Measurements from ENCODE around the gene LIMK2.
A peak's percentile ranks its signal among the peaks of the same experiment; 100 is the strongest.

Gene LIMK2

DNA sequence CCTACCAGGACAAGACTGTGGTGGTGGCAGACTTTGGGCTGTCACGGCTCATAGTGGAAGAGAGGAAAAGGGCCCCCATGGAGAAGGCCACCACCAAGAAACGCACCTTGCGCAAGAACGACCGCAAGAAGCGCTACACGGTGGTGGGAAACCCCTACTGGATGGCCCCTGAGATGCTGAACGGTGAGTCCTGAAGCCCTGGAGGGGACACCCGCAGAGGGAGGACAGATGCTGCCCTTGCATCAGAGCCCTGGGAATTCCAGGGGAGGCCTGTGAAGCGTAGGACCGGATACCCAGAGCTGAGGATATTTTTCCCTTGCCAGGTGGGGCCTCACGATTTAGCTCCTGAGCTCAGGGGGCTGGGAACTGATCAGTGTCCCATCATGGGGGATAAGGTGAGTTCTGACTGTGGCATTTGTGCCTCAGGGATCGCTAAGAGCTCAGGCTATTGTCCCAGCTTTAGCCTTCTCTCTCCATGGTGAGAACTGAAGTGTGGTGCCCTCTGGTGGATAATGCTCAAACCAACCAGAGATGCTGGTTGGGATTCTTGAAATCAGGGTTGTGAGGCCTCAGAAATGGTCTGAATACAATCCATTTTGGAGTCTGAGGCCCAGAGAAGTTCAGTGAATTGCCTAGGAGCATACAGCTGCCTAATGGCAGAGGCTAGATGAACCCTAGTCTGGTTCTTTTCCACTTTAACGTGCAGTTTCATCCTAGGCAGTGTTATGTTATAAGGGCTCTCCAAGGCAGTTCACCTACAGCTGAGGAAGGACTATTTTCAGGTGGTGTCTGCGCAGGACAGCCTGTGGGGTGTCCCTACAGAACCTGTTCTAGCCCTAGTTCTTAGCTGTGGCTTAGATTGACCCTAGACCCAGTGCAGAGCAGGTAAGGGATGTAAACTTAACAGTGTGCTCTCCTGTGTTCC lies 60.7 kb downstream of the LIMK2 start:
- peak; percentile 52 for DNase-seq (ENCODE audit: low spot score)

- no peak for DNase-seq (ENCODE audit: low spot score)
These were observed 61.9 kb downstream of the LIMK2 start for GRCh38 chr22:31274017-31274416.

GRCh38 chr22:31275018-31275417 lies 62.9 kb downstream of the LIMK2 start:
- no peak for DNase-seq (ENCODE audit: low spot score)

- DNase-seq (ENCODE audit: low spot score), result no peak
These were observed 63.5 kb downstream of the LIMK2 start for GRCh38 chr22:31275576-31275975.

GRCh38 chr22:31276426-31277167 lies 64.5 kb downstream of the LIMK2 start:
- no peak for DNase-seq (ENCODE audit: low spot score)

- DNase-seq (ENCODE audit: low spot score), result no peak
These were observed 65.6 kb downstream of the LIMK2 start for GRCh38 chr22:31277741-31278140.

GRCh38 chr22:31278151-31278621 lies 66.1 kb downstream of the LIMK2 start:
- no peak for DNase-seq (ENCODE audit: low spot score)

- no peak for DNase-seq (ENCODE audit: low spot score)
These were observed 66.7 kb downstream of the LIMK2 start for GRCh38 chr22:31278626-31279326.

DNA sequence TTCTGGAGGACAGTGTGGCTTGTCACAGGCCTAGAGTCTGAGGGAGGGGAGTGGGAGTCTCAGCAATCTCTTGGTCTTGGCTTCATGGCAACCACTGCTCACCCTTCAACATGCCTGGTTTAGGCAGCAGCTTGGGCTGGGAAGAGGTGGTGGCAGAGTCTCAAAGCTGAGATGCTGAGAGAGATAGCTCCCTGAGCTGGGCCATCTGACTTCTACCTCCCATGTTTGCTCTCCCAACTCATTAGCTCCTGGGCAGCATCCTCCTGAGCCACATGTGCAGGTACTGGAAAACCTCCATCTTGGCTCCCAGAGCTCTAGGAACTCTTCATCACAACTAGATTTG lies 67.2 kb downstream of the LIMK2 start:
- DNase-seq (ENCODE audit: low spot score), result no peak

- DNase-seq (ENCODE audit: low spot score), result no peak
These were observed 67.9 kb downstream of the LIMK2 start for GRCh38 chr22:31279821-31280505.

- no peak for DNase-seq (ENCODE audit: low spot score)
These were observed 69.6 kb downstream of the LIMK2 start for GRCh38 chr22:31281733-31282132.

DNA sequence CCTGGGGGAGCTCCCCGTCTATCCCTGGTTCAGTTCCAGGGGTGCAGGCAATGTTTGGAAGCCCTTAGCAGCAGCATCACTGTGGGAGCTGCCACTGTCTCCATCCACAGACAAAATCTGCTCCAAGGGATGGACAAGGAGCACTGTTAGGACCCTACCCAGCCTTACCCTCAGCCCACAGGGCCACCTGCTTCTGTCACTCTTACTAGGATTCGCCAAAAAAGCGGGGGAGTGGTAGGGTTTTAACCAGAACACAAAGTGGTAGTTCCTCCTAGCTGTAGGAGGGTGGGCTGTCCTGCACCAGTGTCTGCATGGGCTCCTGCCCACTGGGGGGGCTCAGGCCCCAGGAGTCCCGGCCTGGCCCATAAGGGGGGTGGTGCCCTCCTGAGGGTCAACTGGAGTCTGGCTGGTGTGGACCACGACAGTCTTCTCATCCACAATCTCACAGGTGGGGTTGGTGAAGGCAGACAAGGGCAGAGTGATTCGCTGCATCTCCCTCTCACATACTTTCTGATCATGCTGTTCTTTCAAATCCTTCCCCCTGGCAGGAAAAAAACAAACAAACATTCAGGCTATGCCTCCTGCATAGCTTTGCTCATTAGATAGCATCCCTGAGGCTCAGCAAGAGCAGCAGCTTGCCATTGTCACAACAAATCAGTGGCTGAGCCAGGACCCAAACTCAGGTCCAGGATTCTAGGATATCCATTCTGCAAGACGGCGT lies 70.8 kb downstream of the LIMK2 start:
- no peak for DNase-seq (ENCODE audit: low spot score)

GRCh38 chr22:31284281-31285155 lies 72.4 kb downstream of the LIMK2 start:
- DNase-seq (ENCODE audit: low spot score), result no peak

DNA sequence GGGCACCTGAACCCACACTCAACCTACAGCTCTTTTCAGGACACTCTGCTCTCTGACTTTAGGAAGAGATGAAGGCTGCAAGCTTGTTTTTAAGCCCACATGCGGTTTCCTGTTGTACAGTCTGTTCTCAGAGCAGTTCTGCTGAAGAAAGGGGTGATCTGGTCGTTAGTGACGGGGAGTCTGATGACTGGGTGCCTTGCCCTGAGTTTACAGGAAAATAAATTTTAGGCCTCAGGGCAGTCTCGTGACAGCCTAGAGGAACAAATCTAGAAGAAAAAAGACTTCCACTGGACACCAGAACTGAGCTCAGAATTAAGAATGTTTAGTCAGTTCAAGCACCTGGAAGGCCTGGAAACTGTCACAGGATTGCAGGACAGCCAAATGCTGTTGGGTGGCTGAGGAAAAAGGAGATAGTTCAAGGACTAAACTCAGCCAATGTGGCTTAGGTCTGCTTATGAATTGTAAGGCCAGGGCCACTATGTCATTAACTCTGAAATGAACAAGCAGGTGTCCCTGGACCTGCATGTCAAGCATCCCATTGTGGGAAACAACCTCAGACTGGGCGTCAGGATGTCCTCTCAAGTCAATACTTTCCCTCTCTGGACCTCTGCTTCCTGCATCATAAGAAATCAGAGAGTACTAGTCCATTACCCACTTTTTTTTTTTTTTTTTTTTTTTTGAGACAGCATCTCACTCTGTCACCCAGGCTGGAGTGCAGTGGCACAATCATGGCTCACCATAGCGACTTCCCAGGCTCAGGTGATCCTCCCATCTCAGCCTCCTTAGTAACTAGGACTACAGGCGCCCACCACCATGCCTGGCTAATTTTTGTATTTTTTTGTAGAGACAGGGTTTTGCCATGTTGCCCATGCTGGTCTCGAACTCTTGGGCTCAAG lies 74.5 kb downstream of the LIMK2 start:
- DNase-seq (ENCODE audit: low spot score), result no peak

- no peak for DNase-seq (ENCODE audit: low spot score)
These were observed 75.9 kb downstream of the LIMK2 start for GRCh38 chr22:31287818-31288495.

DNA sequence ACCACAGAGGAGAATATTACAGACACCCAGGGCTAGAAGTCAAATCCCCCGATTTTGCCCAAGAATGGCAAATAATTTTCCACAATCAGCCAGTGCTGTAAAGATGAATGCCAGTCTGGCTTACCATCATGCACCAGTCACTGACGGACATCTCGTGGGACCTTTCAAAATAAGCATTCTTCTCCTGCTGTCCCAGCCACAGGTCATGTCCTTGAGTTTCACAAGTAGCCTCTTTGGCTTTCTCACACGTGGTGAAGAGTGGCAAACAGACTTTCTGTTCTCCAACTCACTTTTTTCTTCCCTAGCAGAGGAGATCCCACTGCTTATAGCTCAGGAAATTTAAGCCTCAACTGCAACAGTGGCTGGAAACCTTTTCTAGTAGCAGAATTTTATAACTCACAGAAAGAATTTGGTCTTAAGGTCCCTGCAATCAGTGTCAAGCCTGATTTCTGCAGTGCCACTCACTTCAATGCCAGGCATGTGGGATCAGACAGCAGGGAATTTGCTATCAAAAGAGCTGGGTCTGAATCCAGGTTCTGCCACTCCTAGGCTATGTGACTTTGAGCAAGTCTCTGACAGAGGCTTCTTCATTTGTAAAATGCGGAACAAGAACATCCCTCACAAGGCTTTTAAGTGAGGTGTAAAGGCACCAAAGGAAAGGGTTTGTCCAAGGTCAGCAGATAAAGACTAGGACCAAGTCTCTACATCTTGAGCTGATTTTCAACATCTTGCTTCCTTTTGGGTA lies 76.6 kb downstream of the LIMK2 start:
- no peak for DNase-seq (ENCODE audit: low spot score)

DNA sequence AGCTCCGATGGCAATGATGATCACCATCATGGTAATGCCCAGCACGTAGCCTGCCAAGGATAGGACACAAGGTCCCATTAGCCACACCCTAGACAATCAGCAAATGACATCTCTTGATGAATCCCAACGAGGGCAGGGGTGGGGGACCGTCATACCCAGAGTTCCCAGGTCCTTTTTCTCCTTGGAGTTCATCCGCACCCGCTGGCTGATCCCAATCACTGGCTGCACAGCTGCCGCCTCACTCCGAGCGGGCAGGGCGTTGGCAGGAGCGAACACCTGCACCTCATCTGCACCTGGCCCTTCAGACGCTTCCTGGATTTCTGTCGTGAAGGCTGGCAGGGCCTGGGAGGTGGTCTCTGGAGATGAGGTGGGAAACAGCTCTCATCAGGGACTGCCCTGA lies 77.2 kb downstream of the LIMK2 start:
- no peak for DNase-seq (ENCODE audit: low spot score)

Measured in hematopoietic multipotent progenitor cell treated with erythropoietin and hydrocortisone succinate and interleukin-3 and kit ligand, for 15 days (in vitro differentiated cells).